Heart right ventricle (tissue), 16 donors: ENCODE results near the gene STK39. TPM values are rescaled to one million over a fixed set of nuclear protein-coding genes. Genes with fewer than 3 reads are reported as not detected.

Source experiments
- ATAC-seq, 8 donors: fragments of 200-7000 bp; cut with Tn5 transposase; one replicate each; pipeline ENCODE4 v1.9.1; 2020; ENCODE audit warnings: mild to moderate bottlenecking in 8 of 8, moderate library complexity in 8 of 8, moderate number of reproducible peaks in 1 of 8
- DNase-seq, 2 donors: peaks; one replicate each; pipeline ENCODE4 v3.0.0-alpha.2; 2020
- H3K27ac ChIP-seq, 10 donors: fragments of 200-600 bp; sonication (generic) in 2 of 10; one replicate each; pipeline versions ENCODE4 v1.5.0 to v1.8.0; 2020 to 2022; ENCODE audit warnings: mild to moderate bottlenecking in 3 of 10
- H3K27me3 ChIP-seq, 7 donors: fragments of 200-600 bp; one replicate each; pipeline ENCODE4 v1.8.0; 2021 to 2022; ENCODE audit warnings: mild to moderate bottlenecking in 2 of 7
- H3K36me3 ChIP-seq, 9 donors: fragments of 200-600 bp; sonication (generic) in 1 of 9; one replicate each; pipeline versions ENCODE4 v1.5.0 to v1.8.0; 2020 to 2022; ENCODE audit warnings: mild to moderate bottlenecking in 2 of 9
- H3K4me1 ChIP-seq, 9 donors: fragments of 200-600 bp; sonication (generic) in 1 of 9; one replicate each; pipeline versions ENCODE4 v1.5.0 to v1.8.0; 2020 to 2022; ENCODE audit warnings: mild to moderate bottlenecking in 4 of 9
- H3K4me3 ChIP-seq, 10 donors: fragments of 200-600 bp; sonication (generic) in 2 of 10; one replicate each; pipeline versions ENCODE4 v1.5.0 to v1.8.0; 2020 to 2022; ENCODE audit warnings: mild to moderate bottlenecking in 7 of 10, moderate library complexity in 2 of 10
- H3K9me3 ChIP-seq, 11 donors: fragments of 200-600 bp in 10 of 11; sonication (generic) in 2 of 11; one replicate each; pipeline versions ENCODE4 v1.5.0 to v1.8.0; 2013 to 2022; ENCODE audit warnings: mild to moderate bottlenecking in 2 of 11, control low read depth in 1 of 11, moderate library complexity in 1 of 11
- WGBS, 2 donors: extraction: QIAGEN DNeasy Blood & Tissue Kit; methylation state at CpG; one replicate each; pipeline ENCODE4 v1.1.7; 2013; ENCODE audit warnings: inconsistent platforms in 1 of 2; 5-methylcytosine and 5-hydroxymethylcytosine counted together
- intact Hi-C, 10 donors: fragments of 100-400 bp; cut with DNase I; formaldehyde crosslinking; loops; one replicate each; pipeline versions ENCODE4 v1.11.1 to v1.14.2; 2022
- polyA plus RNA-seq, 2 donors: library from polyadenylated mRNA; stranded (reverse); fragments of 200-250 nt; gene quantifications; one replicate each; pipeline ENCODE4 v1.2.3, GENCODE V29; 2013
- total RNA-seq, 10 donors: library from RNA; stranded (reverse); fragmentation: NEBNext Ultra II Directional in 3 of 10; extraction: Animal tissue kit (Norgen Biotek cat#: 25700) in 3 of 10; gene quantifications; one replicate each; pipeline versions ENCODE4 v1.2.1 to v1.2.4, GENCODE V29; 2021 to 2023
- TF ChIP-seq, protein P1 (sequence below), 9 donors: fragments of 200-600 bp; sonication (generic) in 2 of 9; IDR thresholded peaks; one replicate each; pipeline versions ENCODE4 v1.5.0 to v1.8.0; 2021 to 2022; ENCODE audit warnings: antibody characterized with exemption in 9 of 9, mild to moderate bottlenecking in 5 of 9, moderate library complexity in 1 of 9
- donor health status: Arrhythmogenic right ventricular cardiomyopathy.
- donor health status: ischemic (EF 13 %, LVEDD 7.1; RV severe dilation, severe dysfunction).
- donor health status: healthy with polysubstance abuse.
- donor health status: DM: no; HTN: yes; CAD: no.
- donor health status: DM: no; HTN: no; CAD: no.
- donor health status: ischemic (EF 25% LVEDD 6.9; RV normal size, moderate dysfunction).
- donor health status: ischemic (EF 25% LVEDD 5.7; RV mildly dilated, moderate dysfunction).
- donor health status: healthy.
- donor health status: DM: yes; HTN: yes; CAD: no.
- donor health status: Ischemic cardiomyopathy.
- donor health status: ischemic (EF 35%, LVEDD 5.7; RV mildly dilated, moderate dysfunction).
- donor health status: nonischemic (EF 11% LVEDD 7.7; RV severe dilation, severe dysfunction).
- donor health status: DM: yes; HTN: yes; CAD: no.
- donor health status: PGD.
- donor health status: ischemic (EF 29% LVEDD 5.4; RV normal size, mild dysfunction).
- donor health status: nonischemic (EF 23%, LVEDD 6.1; RV moderate dilation, normal function).

STK39 gene
- total and polyA plus RNA-seq, 12 donors = 15.2 to 35.5 (median 19.6) TPM

DNA sequence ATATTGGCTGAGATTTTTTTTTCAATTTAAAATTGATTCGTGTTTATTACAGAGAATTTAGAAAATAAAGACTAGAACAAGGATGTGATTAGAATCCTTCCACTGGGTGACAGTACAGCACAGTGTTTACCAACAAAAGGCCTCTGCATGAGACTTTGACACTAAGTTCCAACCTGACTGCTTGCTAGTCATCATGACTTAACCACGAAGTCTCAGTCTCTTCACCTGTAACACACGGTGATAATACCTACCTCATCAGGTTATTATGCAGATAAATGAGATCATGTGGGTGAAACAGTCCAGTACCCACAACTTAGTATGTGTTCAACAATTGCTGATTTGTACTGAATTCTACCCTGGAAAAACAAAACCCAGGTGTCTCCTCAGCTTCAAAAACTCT lies 151.2 kb downstream of the STK39 start:
- WGBS, 2 donors = 95 to 97% methylated on average over 3 of the region's 3 CpGs
- Histone ChIP-seq H3K27ac (no peak overlapping the region), H3K36me3 (peaks cover 0 to 10% (median 0%) of the 10 kb centered on the region in 9 donors), H3K4me3 (no peak overlapping the region), H3K4me1 (no peaks in the 10 kb centered on the region), H3K27me3 (no peaks in the 10 kb centered on the region), H3K9me3 (no peaks in the 10 kb centered on the region)
- ATAC-seq (no peak), DNase-seq (no peak)
- intact Hi-C loops = no loop called here
- TF ChIP-seq, protein P1, sequence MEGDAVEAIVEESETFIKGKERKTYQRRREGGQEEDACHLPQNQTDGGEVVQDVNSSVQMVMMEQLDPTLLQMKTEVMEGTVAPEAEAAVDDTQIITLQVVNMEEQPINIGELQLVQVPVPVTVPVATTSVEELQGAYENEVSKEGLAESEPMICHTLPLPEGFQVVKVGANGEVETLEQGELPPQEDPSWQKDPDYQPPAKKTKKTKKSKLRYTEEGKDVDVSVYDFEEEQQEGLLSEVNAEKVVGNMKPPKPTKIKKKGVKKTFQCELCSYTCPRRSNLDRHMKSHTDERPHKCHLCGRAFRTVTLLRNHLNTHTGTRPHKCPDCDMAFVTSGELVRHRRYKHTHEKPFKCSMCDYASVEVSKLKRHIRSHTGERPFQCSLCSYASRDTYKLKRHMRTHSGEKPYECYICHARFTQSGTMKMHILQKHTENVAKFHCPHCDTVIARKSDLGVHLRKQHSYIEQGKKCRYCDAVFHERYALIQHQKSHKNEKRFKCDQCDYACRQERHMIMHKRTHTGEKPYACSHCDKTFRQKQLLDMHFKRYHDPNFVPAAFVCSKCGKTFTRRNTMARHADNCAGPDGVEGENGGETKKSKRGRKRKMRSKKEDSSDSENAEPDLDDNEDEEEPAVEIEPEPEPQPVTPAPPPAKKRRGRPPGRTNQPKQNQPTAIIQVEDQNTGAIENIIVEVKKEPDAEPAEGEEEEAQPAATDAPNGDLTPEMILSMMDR (IDR thresholded peaks at IDR 0.05) = no peak

DNA sequence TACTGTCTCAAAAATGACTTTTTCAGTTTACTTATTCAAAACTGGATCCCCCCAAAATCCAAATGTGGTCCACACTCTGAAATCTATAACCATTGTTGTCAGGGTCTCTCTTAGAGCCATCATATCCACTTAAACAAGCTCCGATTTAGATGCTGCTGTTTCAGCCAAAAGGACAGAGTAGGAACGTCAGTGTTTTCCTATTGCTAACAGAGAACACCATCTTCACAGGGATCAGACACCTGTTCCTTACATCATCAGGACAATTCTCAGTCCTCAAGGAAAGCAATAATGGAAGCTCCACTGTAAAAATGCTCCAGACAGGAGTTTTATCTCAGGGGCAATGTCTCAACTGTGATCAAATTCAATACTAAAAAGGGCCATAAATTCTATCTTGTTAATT lies 155.4 kb downstream of the STK39 start:
- ATAC-seq = no peak
- TF ChIP-seq, protein P1 (IDR thresholded peaks at IDR 0.05) = no peak
- no peak for DNase-seq
- Histone ChIP-seq H3K9me3 (no peaks in the 10 kb centered on the region), H3K4me1 (peaks cover 0 to 8% (median 0%) of the 10 kb centered on the region in 9 donors), H3K4me3 (no peak overlapping the region), H3K27ac (no peak overlapping the region), H3K36me3 (peaks cover 0 to 4% (median 0%) of the 10 kb centered on the region in 9 donors), H3K27me3 (no peaks in the 10 kb centered on the region)
- 76 to 79% methylated on average over 2 of the region's 2 CpGs for WGBS, 2 donors
- intact Hi-C loops = no loop called here

DNA sequence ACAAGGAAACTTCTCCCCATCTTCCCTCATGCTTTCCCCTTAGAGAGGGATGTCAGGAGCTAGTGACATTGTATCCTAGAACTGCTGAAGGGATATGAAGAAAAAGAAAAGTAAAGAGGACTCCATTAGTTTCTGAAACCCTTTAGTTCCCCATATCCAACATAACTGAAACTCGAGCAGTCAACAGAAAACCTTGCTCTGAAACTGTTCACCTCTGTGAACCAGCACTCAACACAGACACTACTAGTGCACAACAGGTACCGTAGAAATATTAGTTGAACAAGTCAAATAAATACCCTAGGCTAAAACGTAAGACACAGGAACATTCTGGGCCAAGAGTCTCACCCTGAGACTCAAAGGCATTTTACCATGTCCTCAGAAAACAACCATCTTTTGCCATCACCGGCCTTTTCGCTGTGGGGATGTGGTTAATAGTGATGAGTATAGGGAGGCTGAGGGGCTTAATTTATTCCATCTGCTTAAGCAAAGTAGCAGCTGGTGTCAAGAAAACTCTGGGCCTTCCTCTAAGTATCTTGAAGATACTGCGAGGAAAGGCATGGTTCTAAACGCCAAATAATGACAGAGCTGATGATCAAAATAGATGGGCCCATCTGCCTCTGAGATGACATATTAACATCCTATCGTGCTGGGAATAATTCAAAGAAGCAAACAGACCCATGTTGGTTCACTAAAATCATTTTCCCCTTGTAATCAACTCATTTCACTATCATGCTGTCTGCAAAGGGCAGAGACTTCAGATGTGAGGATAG lies 156.8 kb downstream of the STK39 start:
- Histone ChIP-seq H3K36me3 (peaks cover 0 to 4% (median 0%) of the 10 kb centered on the region in 9 donors), H3K4me3 (no peak overlapping the region), H3K4me1 (peaks cover 0 to 9% (median 0%) of the 10 kb centered on the region in 9 donors), H3K9me3 (no peaks in the 10 kb centered on the region), H3K27me3 (no peaks in the 10 kb centered on the region), H3K27ac (no peak overlapping the region)
- ATAC-seq = no peak
- 86 to 87% methylated on average over 8 of the region's 8 CpGs for WGBS, 2 donors
- intact Hi-C loops = loop anchor here in 1 of 10 donors (1.0 kb wide), 1 partner anchor 26 kb away; no protein-coding TSS in a partner anchor
- no peak for DNase-seq
- TF ChIP-seq, protein P1 (IDR thresholded peaks at IDR 0.05) = no peak

DNA sequence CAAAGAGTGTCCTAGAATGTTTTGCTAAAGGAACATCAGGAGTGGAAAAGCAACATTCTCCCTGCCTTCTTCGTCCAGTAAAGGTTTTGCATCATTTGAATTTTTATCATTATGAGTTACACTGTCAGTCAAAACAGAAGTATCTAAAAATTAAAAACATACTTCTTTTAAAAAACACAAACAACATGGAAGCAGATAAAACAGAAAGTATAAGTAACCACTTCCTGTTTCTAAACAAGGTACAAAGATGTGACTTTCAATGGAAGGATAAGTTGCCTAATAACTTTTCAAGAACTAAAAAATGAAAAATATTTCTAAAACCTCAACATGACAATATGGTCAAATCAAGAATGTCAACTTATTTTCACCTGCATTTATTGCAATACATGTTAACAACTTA lies 158.2 kb downstream of the STK39 start:
- H3K4me1 ChIP-seq = peaks cover 0 to 9% (median 0%) of the 10 kb centered on the region in 9 donors
- no peaks in the 10 kb centered on the region for H3K27me3 ChIP-seq
- H3K27ac ChIP-seq = no peak overlapping the region
- H3K9me3 ChIP-seq = no peaks in the 10 kb centered on the region
- 94% methylated on average over 1 of the region's 1 CpG for WGBS, 2 donors
- TF ChIP-seq, protein P1 (IDR thresholded peaks at IDR 0.05) = no peak
- H3K4me3 ChIP-seq = no peak overlapping the region
- peaks cover 0 to 4% (median 0%) of the 10 kb centered on the region in 9 donors for H3K36me3 ChIP-seq
- DNase-seq = no peak
- ATAC-seq = no peak
- intact Hi-C loops = no loop called here
